Common myeloid progenitor, CD34-positive (primary cell): ENCODE results near the gene ERC2.

Experiments used
- CTCF ChIA-PET: fragments of 350-600 bp; sonication (Branson Sonifier 250); formaldehyde crosslinking; loops from one replicate; lab custom pipeline; 2021; ENCODE audit warnings: antibody characterized with exemption; lab: Charles Lee
- POLR2A ChIA-PET: fragments of 350-600 bp; sonication (Branson Sonifier 250); formaldehyde crosslinking; loops from one replicate; lab custom pipeline; 2021; ENCODE audit warnings: antibody characterized with exemption; lab: Charles Lee
- DNase-seq, 3 donors: peaks; one replicate each; pipeline versions ENCODE4 v3.0.0 to v3.0.0-alpha.2; 2013
- H3K27ac ChIP-seq, 2 experiments: 1 replicate in 1 of 2; 2 replicates in 1 of 2; pipeline ENCODE4 v1.7.0; 2013; ENCODE audit warnings: inconsistent platforms in 2 of 2, low read length in 2 of 2, mild to moderate bottlenecking in 2 of 2, low read depth in 1 of 2, moderate library complexity in 1 of 2; ENCODE audit not compliant: severe bottlenecking in 2 of 2, insufficient read depth in 1 of 2, poor library complexity in 1 of 2
- H3K27me3 ChIP-seq, 5 experiments: replicated peaks in 2 of 5; 1 replicate in 3 of 5; 2 replicates in 2 of 5; pipeline versions ENCODE4 v1.6.1 to v1.7.0; 2013; ENCODE audit warnings: low read length in 4 of 5, mild to moderate bottlenecking in 2 of 5, moderate library complexity in 2 of 5, inconsistent platforms in 1 of 5; ENCODE audit not compliant: insufficient read depth in 5 of 5, control insufficient read depth in 4 of 5
- H3K36me3 ChIP-seq, 4 experiments: 1 replicate in 2 of 4; 2 replicates in 2 of 4; pipeline versions ENCODE4 v1.6.1 to v1.7.0; 2013; ENCODE audit warnings: low read length in 3 of 4, control low read depth in 1 of 4, mild to moderate bottlenecking in 1 of 4; ENCODE audit not compliant: control insufficient read depth in 4 of 4, insufficient read depth in 4 of 4
- H3K4me1 ChIP-seq, 4 experiments: 1 replicate in 3 of 4; 2 replicates in 1 of 4; pipeline versions ENCODE4 v1.6.1 to v1.7.1; 2013; ENCODE audit warnings: low read length in 3 of 4, mild to moderate bottlenecking in 3 of 4, control low read depth in 1 of 4, inconsistent platforms in 1 of 4, moderate library complexity in 1 of 4; ENCODE audit not compliant: control insufficient read depth in 4 of 4, insufficient read depth in 4 of 4; ENCODE audit errors: control extremely low read depth in 1 of 4
- H3K4me3 ChIP-seq, 7 experiments: 1 replicate in 4 of 7; 2 replicates in 3 of 7; pipeline versions ENCODE4 v1.5.1 to v1.7.0; 2013; ENCODE audit warnings: mild to moderate bottlenecking in 7 of 7, low read length in 6 of 7, moderate library complexity in 6 of 7, inconsistent platforms in 2 of 7, low read depth in 2 of 7, control low read depth in 1 of 7; ENCODE audit not compliant: insufficient read depth in 4 of 7, control insufficient read depth in 1 of 7; ENCODE audit errors: extremely low read depth in 1 of 7
- H3K9me3 ChIP-seq, 5 experiments: 1 replicate in 4 of 5; 2 replicates in 1 of 5; pipeline versions ENCODE4 v1.6.1 to v1.7.1; 2013; ENCODE audit warnings: low read length in 4 of 5, mild to moderate bottlenecking in 2 of 5, inconsistent platforms in 1 of 5, low read depth in 1 of 5, moderate library complexity in 1 of 5; ENCODE audit not compliant: control insufficient read depth in 4 of 5, insufficient read depth in 2 of 5; ENCODE audit errors: control extremely low read depth in 1 of 5
- WGBS: methylation state at CpG from one replicate; pipeline ENCODE4 v1.1.5; 2013; ENCODE audit not compliant: insufficient coverage; 5-methylcytosine and 5-hydroxymethylcytosine counted together

The ERC2 gene

GRCh38 chr3:56364665-56365064 is 103.6 kb downstream of the ERC2 start:
- Histone ChIP-seq H3K4me3 (no peak overlapping the region), H3K9me3 (peaks cover 0 to 3% (median 0%) of the 10 kb centered on the region in 5 experiments), H3K4me1 (no peaks in the 10 kb centered on the region), H3K36me3 (no peaks in the 10 kb centered on the region), H3K27ac (no peak overlapping the region), H3K27me3 (peaks cover 0 to 3% (median 0%) of the 10 kb centered on the region in 5 experiments)
- CTCF ChIA-PET, result interaction anchor here (0.9 to 1.3 kb wide), 2 partner anchors 12 to 25 kb away, joined by 3 read pairs; no protein-coding TSS in a partner anchor
- POLR2A ChIA-PET, result no interaction called here
- WGBS, result 89% methylated on average over 1 of the region's 3 CpGs
- no peak for DNase-seq

- no peak for DNase-seq
- no peak overlapping the region for H3K27ac ChIP-seq
- ChIA-PET POLR2A (no interaction called here), CTCF (no interaction called here)
- peaks cover 0 to 3% (median 0%) of the 10 kb centered on the region in 5 experiments for H3K9me3 ChIP-seq
- H3K4me3 ChIP-seq, result no peak overlapping the region
- H3K36me3 ChIP-seq, result no peaks in the 10 kb centered on the region
- WGBS, result no CpG with 5 or more reads among the region's 1 CpG
- no peaks in the 10 kb centered on the region for H3K4me1 ChIP-seq
- peaks cover 0 to 3% (median 0%) of the 10 kb centered on the region in 5 experiments for H3K27me3 ChIP-seq
Measured at GRCh38 chr3:56363720-56364119, 104.5 kb downstream of the ERC2 start.

- H3K4me1 ChIP-seq, result no peaks in the 10 kb centered on the region
- ChIA-PET POLR2A (no interaction called here), CTCF (no interaction called here)
- H3K27me3 ChIP-seq, result peaks cover 0 to 3% (median 0%) of the 10 kb centered on the region in 5 experiments
- DNase-seq, result no peak
- H3K36me3 ChIP-seq, result no peaks in the 10 kb centered on the region
- peaks cover 0 to 3% (median 0%) of the 10 kb centered on the region in 5 experiments for H3K9me3 ChIP-seq
- H3K27ac ChIP-seq, result no peak overlapping the region
- WGBS, result 86% methylated on average over 1 of the region's 2 CpGs
- no peak overlapping the region for H3K4me3 ChIP-seq
Measured at GRCh38 chr3:56361731-56362130, 106.5 kb downstream of the ERC2 start.

GRCh38 chr3:56357266-56357665 is 111.0 kb downstream of the ERC2 start:
- 100% methylated on average over 3 of the region's 3 CpGs for WGBS
- CTCF ChIA-PET, result no interaction called here

GRCh38 chr3:56356808-56357207 is 111.5 kb downstream of the ERC2 start:
- Histone ChIP-seq H3K27me3 (peaks cover 0 to 2% (median 0%) of the 10 kb centered on the region in 5 experiments), H3K9me3 (peaks cover 0 to 3% (median 0%) of the 10 kb centered on the region in 5 experiments), H3K4me1 (no peaks in the 10 kb centered on the region), H3K27ac (no peak overlapping the region), H3K4me3 (no peak overlapping the region), H3K36me3 (no peaks in the 10 kb centered on the region)
- ChIA-PET CTCF (interaction anchor here (1.3 kb wide), 1 partner anchor 16 kb away, joined by 3 read pairs; no protein-coding TSS in a partner anchor), POLR2A (no interaction called here)
- no peak for DNase-seq

More at GRCh38 chr3:56357266-56357665, 111.0 kb downstream of the ERC2 start:
- H3K4me1 ChIP-seq, result no peaks in the 10 kb centered on the region
- H3K4me3 ChIP-seq, result no peak overlapping the region
- peaks cover 0 to 3% (median 0%) of the 10 kb centered on the region in 5 experiments for H3K9me3 ChIP-seq
- no peaks in the 10 kb centered on the region for H3K36me3 ChIP-seq
- no peak for DNase-seq
- H3K27ac ChIP-seq, result no peak overlapping the region
- POLR2A ChIA-PET, result no interaction called here
- H3K27me3 ChIP-seq, result peaks cover 0 to 2% (median 0%) of the 10 kb centered on the region in 5 experiments

GRCh38 chr3:56355570-56356185 is 112.6 kb downstream of the ERC2 start:
- Histone ChIP-seq H3K9me3 (peaks cover 0 to 1% (median 0%) of the 10 kb centered on the region in 5 experiments), H3K27me3 (peaks cover 0 to 2% (median 0%) of the 10 kb centered on the region in 5 experiments), H3K4me1 (no peaks in the 10 kb centered on the region), H3K27ac (no peak overlapping the region), H3K4me3 (no peak overlapping the region), H3K36me3 (no peaks in the 10 kb centered on the region)
- DNase-seq, result no peak
- CTCF ChIA-PET, result interaction anchor here (1.3 kb wide), 1 partner anchor 15 kb away, joined by 3 read pairs; no protein-coding TSS in a partner anchor
- 95% methylated on average over 3 of the region's 7 CpGs for WGBS
- POLR2A ChIA-PET, result no interaction called here

GRCh38 chr3:56351537-56351936 is 116.7 kb downstream of the ERC2 start:
- H3K4me1 ChIP-seq, result no peaks in the 10 kb centered on the region
- DNase-seq, result no peak
- peaks cover 0 to 2% (median 0%) of the 10 kb centered on the region in 5 experiments for H3K27me3 ChIP-seq
- H3K27ac ChIP-seq, result no peak overlapping the region
- no peak overlapping the region for H3K4me3 ChIP-seq
- H3K9me3 ChIP-seq, result peaks cover 0 to 1% (median 0%) of the 10 kb centered on the region in 5 experiments
- no peaks in the 10 kb centered on the region for H3K36me3 ChIP-seq
- CTCF ChIA-PET, result no interaction called here
- POLR2A ChIA-PET, result no interaction called here
- WGBS, result 100% methylated on average over 1 of the region's 1 CpG
